T-helper 17 cell (primary cell): ENCODE results near the gene NR6A1. TPM values are rescaled to one million over a fixed set of nuclear protein-coding genes. Genes with fewer than 3 reads are reported as not detected.
A peak's percentile ranks its signal among the peaks of the same experiment; 100 is the strongest.

Source experiments
- ATAC-seq: fragments of 150-1000 bp; cut with Tn5 transposase; 2 replicates; pipeline ENCODE4 v1.10.0; 2021; ENCODE audit warnings: mild to moderate bottlenecking, moderate library complexity
- DNase-seq, 3 donors: peaks; one replicate each; pipeline versions ENCODE4 v3.0.0 to v3.0.0-alpha.2; 2020 to 2021
- H3K9me3 ChIP-seq: one replicate; pipeline ENCODE4 v1.7.0; 2013; ENCODE audit warnings: low read length, mild to moderate bottlenecking; ENCODE audit not compliant: control insufficient read depth, poor library complexity, severe bottlenecking
- H3K27ac Mint-ChIP-seq: one replicate; pipeline ENCODE4 v1.8.0; 2022; ENCODE audit warnings: mild to moderate bottlenecking, moderate library complexity, mixed read lengths
- H3K27me3 Mint-ChIP-seq: one replicate; pipeline ENCODE4 v1.8.0; 2022; ENCODE audit warnings: mixed read lengths
- H3K36me3 Mint-ChIP-seq: one replicate; pipeline ENCODE4 v1.8.0; 2022; ENCODE audit warnings: low read depth, mixed read lengths
- H3K4me1 Mint-ChIP-seq: one replicate; pipeline ENCODE4 v1.8.0; 2022; ENCODE audit warnings: mild to moderate bottlenecking, mixed read lengths
- H3K4me3 Mint-ChIP-seq: one replicate; pipeline ENCODE4 v1.8.0; 2022; ENCODE audit warnings: mild to moderate bottlenecking, moderate library complexity, mixed read lengths
- total RNA-seq, 4 donors: library from RNA in 2 of 4; stranded (reverse) in 2 of 4; gene quantifications; one replicate each; pipeline ENCODE4 v1.2.3 and lab custom pipeline; 2022 to 2026

NR6A1 gene
- total RNA-seq, 2 donors from 2014 or later, result 0.08 to 0.22 TPM

- Mint-ChIP-seq H3K36me3 (no peaks in the 10 kb centered on the region), H3K27me3 (peaks cover 27% of the 10 kb centered on the region), H3K4me1 (no peaks in the 10 kb centered on the region), H3K4me3 (no peak overlapping the region), H3K27ac (no peak overlapping the region)
- no peak for DNase-seq
- H3K9me3 ChIP-seq, result no peaks in the 10 kb centered on the region
- ATAC-seq, result no peak
These were observed 19.2 kb upstream of the NR6A1 start for GRCh38 chr9:124790301-124790700.

GRCh38 chr9:124789531-124789930, 18.4 kb upstream of the NR6A1 start:
- DNase-seq (no peak), ATAC-seq (no peak)
- H3K4me1 Mint-ChIP-seq, result no peaks in the 10 kb centered on the region
- H3K4me3 Mint-ChIP-seq, result no peak overlapping the region
- H3K36me3 Mint-ChIP-seq, result no peaks in the 10 kb centered on the region
- H3K9me3 ChIP-seq, result no peaks in the 10 kb centered on the region
- no peak overlapping the region for H3K27ac Mint-ChIP-seq
- H3K27me3 Mint-ChIP-seq, result peaks cover 27% of the 10 kb centered on the region

GRCh38 chr9:124788542-124789217, 17.6 kb upstream of the NR6A1 start:
- H3K4me3 Mint-ChIP-seq, result no peak overlapping the region
- DNase-seq (no peak), ATAC-seq (no peak)
- H3K27ac Mint-ChIP-seq, result no peak overlapping the region
- peaks cover 1% of the 10 kb centered on the region for H3K36me3 Mint-ChIP-seq
- H3K27me3 Mint-ChIP-seq, result peaks cover 23% of the 10 kb centered on the region
- H3K9me3 ChIP-seq, result no peaks in the 10 kb centered on the region
- no peaks in the 10 kb centered on the region for H3K4me1 Mint-ChIP-seq

DNA sequence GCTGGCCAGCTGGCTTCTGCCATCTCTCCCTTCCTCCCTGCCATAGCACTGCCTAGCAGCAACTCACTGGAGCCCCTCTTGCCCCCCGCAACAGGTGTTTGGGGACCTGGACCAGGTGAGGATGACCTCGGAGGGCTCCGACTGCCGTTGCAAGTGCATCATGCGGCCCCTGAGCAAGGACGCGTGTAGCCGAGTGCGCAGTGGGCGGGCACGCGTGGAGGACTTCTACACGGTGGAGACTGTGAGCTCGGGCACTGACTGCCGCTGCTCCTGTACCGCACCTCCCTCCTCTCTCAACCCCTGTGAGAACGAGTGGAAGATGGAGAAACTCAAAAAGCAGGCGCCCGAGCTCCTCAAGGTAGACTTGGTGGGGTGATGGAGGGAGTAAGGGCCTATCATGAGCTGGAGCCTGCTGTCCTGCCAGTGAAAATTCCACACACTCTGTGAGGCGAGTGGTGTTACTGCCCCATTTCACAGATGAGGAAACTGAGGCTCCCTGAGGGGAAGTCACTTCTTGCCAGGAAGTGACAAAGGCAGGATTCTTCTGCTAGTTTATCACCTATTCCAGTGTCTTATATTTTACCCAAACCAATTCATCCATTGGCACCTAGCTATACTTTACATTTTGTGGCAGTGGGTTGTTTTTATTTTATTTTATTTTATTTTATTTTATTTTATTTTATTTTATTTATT, 15.9 kb upstream of the NR6A1 start:
- Mint-ChIP-seq H3K27ac (no peak overlapping the region), H3K4me3 (peak overlapping the region; percentile 45), H3K4me1 (no peaks in the 10 kb centered on the region), H3K27me3 (peaks cover 15% of the 10 kb centered on the region), H3K36me3 (peaks cover 2% of the 10 kb centered on the region)
- DNase-seq (no peak), ATAC-seq (no peak)
- H3K9me3 ChIP-seq, result no peaks in the 10 kb centered on the region

GRCh38 chr9:124784509-124784908, 13.4 kb upstream of the NR6A1 start:
- Mint-ChIP-seq H3K4me3 (no peak overlapping the region), H3K4me1 (peaks cover 2% of the 10 kb centered on the region), H3K36me3 (peaks cover 2% of the 10 kb centered on the region), H3K27ac (no peak overlapping the region), H3K27me3 (peaks cover 11% of the 10 kb centered on the region)
- no peak for DNase-seq
- ATAC-seq, result no peak
- no peaks in the 10 kb centered on the region for H3K9me3 ChIP-seq

DNA sequence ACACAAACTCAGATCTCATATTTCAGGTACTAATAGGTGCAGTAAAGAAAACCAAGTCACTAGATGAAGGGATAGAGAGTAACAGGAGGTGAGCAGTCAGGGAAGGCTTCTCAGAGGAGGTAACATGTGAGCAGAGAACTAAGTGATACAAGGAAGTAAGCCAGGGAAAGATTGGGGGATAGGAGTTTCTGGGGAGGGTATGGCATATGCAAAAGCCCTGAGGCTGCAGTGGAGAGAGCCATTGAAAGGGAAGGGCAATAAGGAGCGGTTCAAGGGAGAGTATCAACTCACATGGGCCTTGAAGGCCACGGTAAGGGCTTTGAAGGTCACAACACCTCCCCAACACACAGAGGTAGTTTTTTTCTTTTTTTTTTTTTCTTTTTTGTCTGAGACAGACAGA, 12.7 kb upstream of the NR6A1 start:
- peaks cover 2% of the 10 kb centered on the region for H3K4me1 Mint-ChIP-seq
- no peaks in the 10 kb centered on the region for H3K9me3 ChIP-seq
- no peak overlapping the region for H3K4me3 Mint-ChIP-seq
- ATAC-seq (no peak), DNase-seq (no peak)
- H3K27ac Mint-ChIP-seq, result no peak overlapping the region
- H3K36me3 Mint-ChIP-seq, result peaks cover 2% of the 10 kb centered on the region
- peaks cover 11% of the 10 kb centered on the region for H3K27me3 Mint-ChIP-seq

DNA sequence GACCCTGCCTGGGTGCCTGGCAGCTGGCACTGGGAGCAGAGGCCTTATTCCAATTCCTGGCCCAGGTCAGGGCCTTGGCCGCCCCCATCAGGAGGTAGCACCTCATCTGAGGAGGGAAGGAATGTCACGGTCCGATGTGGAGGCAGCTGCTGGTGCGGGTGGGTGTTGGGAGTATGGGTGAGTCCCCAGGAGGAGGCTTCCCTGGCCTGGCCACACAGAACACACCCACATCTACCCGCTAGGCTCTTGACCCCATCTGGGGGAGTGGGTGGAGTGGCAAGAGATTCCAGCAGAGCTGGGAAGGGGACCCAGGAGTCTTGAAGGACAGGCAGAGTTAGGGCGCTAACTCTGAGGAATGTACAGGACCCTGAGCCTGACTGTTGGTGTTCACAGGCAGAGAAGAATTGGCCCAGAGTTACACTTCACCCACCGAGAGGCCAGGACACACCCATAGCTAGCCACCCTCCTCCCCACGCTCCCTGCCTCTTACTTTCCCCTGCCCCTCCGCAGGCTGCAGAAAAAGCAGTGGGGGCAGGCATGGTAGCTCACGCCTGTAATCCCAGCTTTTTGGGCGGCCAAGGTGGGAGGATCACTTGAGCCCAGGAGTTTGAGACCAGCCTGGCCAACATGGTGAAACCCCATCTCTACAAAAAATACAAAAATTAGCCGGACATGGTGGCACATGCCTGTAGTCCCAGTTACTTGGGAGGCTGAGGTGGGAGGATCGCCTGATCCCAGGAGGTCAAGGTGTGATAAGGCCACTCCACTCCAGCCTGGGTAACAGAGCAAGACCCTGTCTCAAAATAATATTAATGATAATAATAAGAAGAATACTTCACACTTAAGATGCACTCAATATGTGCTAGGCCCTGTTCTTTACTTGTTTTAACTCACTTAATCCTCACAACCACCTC, 11.8 kb upstream of the NR6A1 start:
- ATAC-seq (no peak), DNase-seq (no peak)
- no peaks in the 10 kb centered on the region for H3K9me3 ChIP-seq
- Mint-ChIP-seq H3K27ac (no peak overlapping the region), H3K27me3 (peaks cover 11% of the 10 kb centered on the region), H3K4me1 (peaks cover 2% of the 10 kb centered on the region), H3K36me3 (peaks cover 2% of the 10 kb centered on the region), H3K4me3 (no peak overlapping the region)

GRCh38 chr9:124781967-124782660, 11.0 kb upstream of the NR6A1 start:
- Mint-ChIP-seq H3K36me3 (peaks cover 2% of the 10 kb centered on the region), H3K4me1 (peaks cover 2% of the 10 kb centered on the region), H3K4me3 (no peak overlapping the region), H3K27ac (no peak overlapping the region), H3K27me3 (peaks cover 11% of the 10 kb centered on the region)
- DNase-seq, result no peak
- no peaks in the 10 kb centered on the region for H3K9me3 ChIP-seq
- no peak for ATAC-seq

DNA sequence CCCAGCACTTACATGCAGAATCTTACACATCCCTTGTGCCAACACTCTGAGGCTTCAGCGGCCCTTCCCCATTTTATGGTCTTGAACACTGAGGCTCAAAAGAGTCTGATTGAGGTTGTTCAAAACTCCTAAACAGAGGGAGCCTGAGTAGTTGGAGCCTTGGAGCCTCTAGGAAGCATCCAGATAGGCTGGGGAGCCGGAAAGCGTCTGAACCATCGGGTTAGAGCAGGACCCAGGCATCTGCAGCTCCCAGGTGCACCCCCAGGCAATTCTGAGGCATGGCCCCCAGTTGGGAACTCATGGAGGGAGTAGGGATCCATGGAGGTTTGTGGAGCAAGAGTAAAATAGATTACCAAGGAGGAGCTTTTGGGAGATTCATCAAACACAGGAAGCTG, 9.6 kb upstream of the NR6A1 start:
- no peaks in the 10 kb centered on the region for H3K9me3 ChIP-seq
- Mint-ChIP-seq H3K4me1 (peaks cover 10% of the 10 kb centered on the region), H3K36me3 (peaks cover 2% of the 10 kb centered on the region), H3K4me3 (no peak overlapping the region), H3K27me3 (peaks cover 11% of the 10 kb centered on the region), H3K27ac (no peak overlapping the region)
- DNase-seq (no peak), ATAC-seq (no peak)

DNA sequence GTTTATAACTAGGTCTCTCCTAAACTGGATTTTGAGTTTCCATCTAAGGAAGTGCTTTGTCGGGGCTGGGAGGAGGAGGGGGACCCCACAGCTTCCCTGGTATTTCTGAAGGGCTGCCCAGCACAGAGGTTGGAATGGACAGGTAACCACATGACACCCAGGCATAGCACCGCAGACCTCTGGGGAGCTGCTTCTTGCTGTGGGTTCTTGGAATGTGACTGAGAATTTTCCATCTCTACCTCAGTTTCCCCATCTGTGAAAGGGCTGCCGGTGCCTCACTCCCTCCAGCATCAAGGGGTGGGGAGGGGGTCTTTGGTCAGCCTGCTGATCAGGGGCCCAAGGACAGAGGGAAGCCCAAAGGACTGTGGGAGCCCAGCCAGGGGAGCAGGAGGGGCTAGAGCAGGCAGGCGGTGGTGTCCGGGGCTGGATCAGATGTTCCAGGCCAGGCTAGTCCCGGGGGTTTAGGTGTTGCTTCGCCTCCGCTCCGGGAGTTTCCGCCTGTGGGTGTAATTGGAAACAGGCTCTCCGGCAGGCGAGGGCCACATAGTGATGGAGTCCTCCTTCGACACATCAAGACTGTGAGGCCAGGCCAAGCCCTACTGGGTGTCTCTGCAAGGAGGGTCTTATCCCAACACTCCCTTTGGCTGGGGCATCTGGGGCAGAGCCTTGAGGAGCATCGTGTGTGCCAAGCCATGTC, 9.1 kb upstream of the NR6A1 start:
- no peak for ATAC-seq
- peaks cover 14% of the 10 kb centered on the region for H3K27me3 Mint-ChIP-seq
- DNase-seq, result no peak
- no peak overlapping the region for H3K27ac Mint-ChIP-seq
- H3K4me3 Mint-ChIP-seq, result no peak overlapping the region
- peaks cover 10% of the 10 kb centered on the region for H3K4me1 Mint-ChIP-seq
- no peaks in the 10 kb centered on the region for H3K9me3 ChIP-seq
- H3K36me3 Mint-ChIP-seq, result peaks cover 2% of the 10 kb centered on the region

DNA sequence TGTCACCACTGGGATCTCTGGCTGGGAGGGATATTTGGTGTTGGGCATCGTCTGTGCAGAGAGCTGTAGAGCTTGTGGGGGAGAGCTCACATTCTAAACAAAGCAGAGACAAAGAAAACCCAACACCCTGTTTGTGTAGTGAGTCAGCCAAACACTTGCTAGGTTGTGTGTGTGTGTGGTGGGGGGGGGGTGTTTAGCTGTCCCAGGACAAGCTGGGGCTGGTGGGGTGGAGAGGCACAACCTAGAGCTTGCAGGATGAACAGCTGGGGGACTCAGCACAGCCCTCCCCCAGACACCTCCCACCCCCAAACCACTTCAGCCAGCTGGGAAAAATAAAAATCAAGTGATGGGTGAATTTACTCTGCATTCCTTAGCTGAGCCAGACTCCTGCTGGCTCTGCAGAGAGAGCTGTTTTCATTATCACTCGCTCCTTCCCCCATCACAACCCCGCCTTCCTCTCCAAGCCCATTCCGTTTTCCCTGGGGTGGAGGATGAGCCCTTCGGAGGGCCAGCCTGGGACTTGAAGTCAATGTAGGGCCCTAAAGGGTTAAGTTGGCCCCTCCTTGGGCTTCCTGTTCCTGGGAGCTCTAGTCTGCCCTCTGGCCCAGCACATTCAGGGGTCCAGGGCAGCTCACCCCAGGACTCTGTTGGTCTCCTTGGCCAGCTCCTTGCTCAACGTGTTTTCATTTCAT, 8.4 kb upstream of the NR6A1 start:
- Mint-ChIP-seq H3K36me3 (peaks cover 2% of the 10 kb centered on the region), H3K27me3 (peaks cover 16% of the 10 kb centered on the region), H3K4me3 (no peak overlapping the region), H3K4me1 (peaks cover 11% of the 10 kb centered on the region), H3K27ac (no peak overlapping the region)
- H3K9me3 ChIP-seq, result no peaks in the 10 kb centered on the region
- ATAC-seq (no peak), DNase-seq (no peak)
